Parathyroid adenoma (tissue), 2 donors: ENCODE measurements around the gene ACP3.
"Not testable (repeated sequence)": the region's sequence is repeated elsewhere in the genome, so short reads cannot be mapped to it uniquely, and the experiment has no call there.

Source experiments
- H2AFZ ChIP-seq: fragments of 300-600 bp; sonication (generic); one replicate; pipeline ENCODE4 v1.7.0; 2017; ENCODE audit warnings: antibody characterized with exemption, mild to moderate bottlenecking
- H3K27ac ChIP-seq: fragments of 300-600 bp; sonication (generic); one replicate; pipeline ENCODE4 v1.7.0; 2017
- H3K27me3 ChIP-seq: fragments of 300-600 bp; sonication (generic); one replicate; pipeline ENCODE4 v1.7.0; 2017; ENCODE audit warnings: low read length; ENCODE audit not compliant: control insufficient read depth, insufficient read depth
- H3K36me3 ChIP-seq: fragments of 300-600 bp; sonication (generic); one replicate; pipeline ENCODE4 v1.7.0; 2017; ENCODE audit warnings: low read length; ENCODE audit not compliant: control insufficient read depth, insufficient read depth
- H3K4me1 ChIP-seq: fragments of 300-600 bp; sonication (generic); one replicate; pipeline ENCODE4 v1.7.0; 2017; ENCODE audit warnings: control low read depth
- H3K4me2 ChIP-seq: fragments of 300-600 bp; sonication (generic); one replicate; pipeline ENCODE4 v1.7.0; 2017; ENCODE audit warnings: low read length
- H3K4me3 ChIP-seq: fragments of 300-600 bp; sonication (generic); one replicate; pipeline ENCODE4 v1.7.0; 2017; ENCODE audit warnings: low read depth, low read length
- H3K79me2 ChIP-seq: fragments of 300-600 bp; sonication (generic); one replicate; pipeline ENCODE4 v1.7.0; 2017; ENCODE audit warnings: control low read depth
- H3K9ac ChIP-seq: fragments of 300-600 bp; sonication (generic); one replicate; pipeline ENCODE4 v1.7.0; 2017; ENCODE audit warnings: mild to moderate bottlenecking
- H3K9me3 ChIP-seq: fragments of 300-600 bp; sonication (generic); one replicate; pipeline ENCODE4 v1.7.0; 2017; ENCODE audit warnings: low read length; ENCODE audit not compliant: control insufficient read depth
- TF ChIP-seq, protein P1 (sequence below): fragments of 300-600 bp; sonication (generic); IDR thresholded peaks from one replicate; pipeline ENCODE4 v1.7.0; 2017; ENCODE audit warnings: antibody characterized with exemption, mild to moderate bottlenecking
- donor health status: primary hyperparathyroidism.

The ACP3 gene

DNA sequence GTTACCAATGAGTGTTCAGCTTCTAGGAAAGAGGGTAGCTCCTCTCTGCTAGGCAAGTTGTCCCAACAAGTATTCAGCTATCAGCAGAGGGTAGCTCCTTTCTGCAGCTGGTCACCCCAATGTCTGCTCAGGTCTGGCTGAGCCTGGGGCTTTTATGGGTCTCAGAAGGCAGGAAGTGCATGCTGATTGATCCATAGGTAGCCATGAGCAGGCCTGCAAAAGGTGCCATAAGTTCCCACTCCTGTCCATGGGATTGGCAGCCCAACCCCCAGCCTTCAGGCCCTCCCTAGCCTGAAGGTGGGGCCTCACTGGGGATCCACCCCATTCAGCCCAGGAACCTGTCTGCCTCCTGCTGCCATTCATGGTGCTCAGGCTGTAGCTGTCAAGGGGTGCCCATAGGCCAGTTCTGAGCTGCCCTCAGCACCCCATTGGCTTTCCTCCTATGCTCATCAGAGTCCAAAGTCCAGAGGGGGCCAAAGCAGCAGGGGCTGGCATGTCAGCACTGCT, 65.5 kb downstream of the ACP3 start:
- Histone ChIP-seq H3K9me3 (no peaks in the 10 kb centered on the region), H2AFZ (no peak overlapping the region), H3K4me1 (no peaks in the 10 kb centered on the region), H3K4me2 (no peak overlapping the region), H3K27ac (no peak overlapping the region), H3K9ac (no peak overlapping the region), H3K36me3 (no peaks in the 10 kb centered on the region), H3K79me2 (no peaks in the 10 kb centered on the region), H3K27me3 (no peaks in the 10 kb centered on the region), H3K4me3 (no peak overlapping the region)
- TF ChIP-seq, protein P1, sequence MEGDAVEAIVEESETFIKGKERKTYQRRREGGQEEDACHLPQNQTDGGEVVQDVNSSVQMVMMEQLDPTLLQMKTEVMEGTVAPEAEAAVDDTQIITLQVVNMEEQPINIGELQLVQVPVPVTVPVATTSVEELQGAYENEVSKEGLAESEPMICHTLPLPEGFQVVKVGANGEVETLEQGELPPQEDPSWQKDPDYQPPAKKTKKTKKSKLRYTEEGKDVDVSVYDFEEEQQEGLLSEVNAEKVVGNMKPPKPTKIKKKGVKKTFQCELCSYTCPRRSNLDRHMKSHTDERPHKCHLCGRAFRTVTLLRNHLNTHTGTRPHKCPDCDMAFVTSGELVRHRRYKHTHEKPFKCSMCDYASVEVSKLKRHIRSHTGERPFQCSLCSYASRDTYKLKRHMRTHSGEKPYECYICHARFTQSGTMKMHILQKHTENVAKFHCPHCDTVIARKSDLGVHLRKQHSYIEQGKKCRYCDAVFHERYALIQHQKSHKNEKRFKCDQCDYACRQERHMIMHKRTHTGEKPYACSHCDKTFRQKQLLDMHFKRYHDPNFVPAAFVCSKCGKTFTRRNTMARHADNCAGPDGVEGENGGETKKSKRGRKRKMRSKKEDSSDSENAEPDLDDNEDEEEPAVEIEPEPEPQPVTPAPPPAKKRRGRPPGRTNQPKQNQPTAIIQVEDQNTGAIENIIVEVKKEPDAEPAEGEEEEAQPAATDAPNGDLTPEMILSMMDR = no peak

GRCh38 chr3:132386259-132386658, 69.1 kb downstream of the ACP3 start:
- Histone ChIP-seq H3K4me1 (no peaks in the 10 kb centered on the region), H3K27ac (no peak overlapping the region), H3K9ac (no peak overlapping the region), H3K79me2 (no peaks in the 10 kb centered on the region), H3K4me3 (no peak overlapping the region), H3K27me3 (no peaks in the 10 kb centered on the region), H3K4me2 (no peak overlapping the region), H3K36me3 (no peaks in the 10 kb centered on the region), H2AFZ (no peak overlapping the region), H3K9me3 (no peaks in the 10 kb centered on the region)
- TF ChIP-seq, protein P1 = no peak

DNA sequence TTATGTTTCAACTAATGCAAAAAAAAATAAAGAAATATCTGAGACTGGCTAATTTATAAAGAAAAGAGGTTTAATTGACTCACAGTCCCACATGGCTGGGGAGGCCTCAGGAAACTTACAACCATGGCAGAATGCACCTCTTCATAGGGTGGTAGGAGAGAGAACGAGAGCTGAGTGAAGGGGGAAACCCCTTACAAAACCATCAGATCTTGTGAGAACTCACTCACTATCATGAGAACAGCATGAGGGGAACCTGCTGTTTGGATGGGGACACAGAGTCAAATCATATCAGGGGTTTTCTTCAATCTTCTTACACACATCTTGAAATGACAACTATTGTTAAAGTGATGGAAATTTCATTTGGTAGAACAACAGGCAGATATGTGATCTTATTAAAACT, 75.5 kb downstream of the ACP3 start:
- H3K9me3 ChIP-seq, H3K27ac ChIP-seq, H3K27me3 ChIP-seq, H3K4me1 ChIP-seq, H3K4me3 ChIP-seq, H3K4me2 ChIP-seq, H3K9ac ChIP-seq, H2AFZ ChIP-seq, H3K79me2 ChIP-seq, H3K36me3 ChIP-seq: not testable (repeated sequence)

DNA sequence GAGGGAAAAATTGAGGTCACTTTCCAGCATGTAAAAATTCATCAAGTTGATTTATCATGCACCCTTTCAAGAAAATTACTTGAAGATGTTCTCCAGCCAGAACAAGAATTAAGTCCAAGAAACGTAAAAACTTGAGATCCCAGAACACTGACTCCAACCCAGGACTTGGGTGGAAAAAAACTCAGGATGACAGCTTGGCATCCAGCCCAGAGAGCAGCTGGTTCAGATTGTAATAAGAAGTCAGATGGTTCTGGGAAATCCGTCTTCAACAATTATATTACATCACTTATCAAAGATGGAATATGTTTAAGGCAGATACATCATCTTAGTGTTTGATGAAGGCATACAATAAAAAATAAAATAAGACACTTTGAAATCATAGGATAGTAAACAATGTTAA, 77.1 kb downstream of the ACP3 start:
- TF ChIP-seq, protein P1 = no peak
- H3K27me3 ChIP-seq = no peaks in the 10 kb centered on the region

GRCh38 chr3:132395126-132395525, 77.9 kb downstream of the ACP3 start:
- Histone ChIP-seq H3K9me3 (no peaks in the 10 kb centered on the region), H3K36me3 (no peaks in the 10 kb centered on the region), H3K27ac (no peak overlapping the region), H3K9ac (no peak overlapping the region), H3K79me2 (no peaks in the 10 kb centered on the region), H3K4me3 (no peak overlapping the region), H2AFZ (no peak overlapping the region), H3K4me1 (no peaks in the 10 kb centered on the region), H3K27me3 (no peaks in the 10 kb centered on the region), H3K4me2 (no peak overlapping the region)
- TF ChIP-seq, protein P1 = no peak

More for the DNA sequence above, 77.1 kb downstream of the ACP3 start:
- Histone ChIP-seq H3K79me2 (no peaks in the 10 kb centered on the region), H3K9ac (no peak overlapping the region), H3K9me3 (no peaks in the 10 kb centered on the region), H3K27ac (no peak overlapping the region), H3K4me1 (no peaks in the 10 kb centered on the region), H2AFZ (no peak overlapping the region), H3K36me3 (no peaks in the 10 kb centered on the region), H3K4me2 (no peak overlapping the region), H3K4me3 (no peak overlapping the region)
